GM08714 (cell line): ENCODE results near the gene RASGRF2.

ENCODE experiments used
- H3K4me3 ChIP-seq: fragments of 200-500 bp; sonication (Bioruptor generic); 2 replicates; pipeline ENCODE4 v1.5.1; 2014; ENCODE audit warnings: mild to moderate bottlenecking, low read length, inconsistent platforms
- ZNF274 ChIP-seq: IDR thresholded peaks from 2 replicates; pipeline ENCODE4 v1.6.1; 2012; ENCODE audit warnings: mild to moderate bottlenecking, low read depth, low read length

RASGRF2 gene

GRCh38 chr5:81132381-81132780 is 172.2 kb downstream of the RASGRF2 start:
- no peak for TF ChIP-seq ZNF274
- H3K4me3 ChIP-seq: no peak overlapping the region

- TF ChIP-seq ZNF274: no peak
- no peak overlapping the region for H3K4me3 ChIP-seq
Observed at GRCh38 chr5:81134066-81134465, 173.9 kb downstream of the RASGRF2 start.

- TF ChIP-seq ZNF274: no peak
- H3K4me3 ChIP-seq: no peak overlapping the region
Observed at GRCh38 chr5:81134566-81134965, 174.4 kb downstream of the RASGRF2 start.

- TF ChIP-seq ZNF274: no peak
- H3K4me3 ChIP-seq: no peak overlapping the region
Observed at GRCh38 chr5:81136557-81136956, 176.4 kb downstream of the RASGRF2 start.

- TF ChIP-seq ZNF274: no peak
- no peak overlapping the region for H3K4me3 ChIP-seq
Observed at GRCh38 chr5:81137833-81138232, 177.7 kb downstream of the RASGRF2 start.

- TF ChIP-seq ZNF274: no peak
- H3K4me3 ChIP-seq: no peak overlapping the region
Observed at GRCh38 chr5:81140441-81140840, 180.3 kb downstream of the RASGRF2 start.

- no peak for TF ChIP-seq ZNF274
Observed at GRCh38 chr5:81140943-81141342, 180.8 kb downstream of the RASGRF2 start.

GRCh38 chr5:81142108-81142507 is 181.9 kb downstream of the RASGRF2 start:
- no peak overlapping the region for H3K4me3 ChIP-seq

More at GRCh38 chr5:81140943-81141342, 180.8 kb downstream of the RASGRF2 start:
- H3K4me3 ChIP-seq: no peak overlapping the region

GRCh38 chr5:81145329-81145935 is 185.3 kb downstream of the RASGRF2 start:
- TF ChIP-seq ZNF274: no peak
- H3K4me3 ChIP-seq: no peak overlapping the region

More at GRCh38 chr5:81142108-81142507, 181.9 kb downstream of the RASGRF2 start:
- no peak for TF ChIP-seq ZNF274

GRCh38 chr5:81146031-81146430 is 185.9 kb downstream of the RASGRF2 start:
- TF ChIP-seq ZNF274: no peak
- H3K4me3 ChIP-seq: no peak overlapping the region

- no peak overlapping the region for H3K4me3 ChIP-seq
- TF ChIP-seq ZNF274: no peak
Observed at GRCh38 chr5:81147011-81147885, 187.1 kb downstream of the RASGRF2 start.

- H3K4me3 ChIP-seq: no peak overlapping the region
- TF ChIP-seq ZNF274: no peak
Observed at GRCh38 chr5:81147886-81148571, 187.9 kb downstream of the RASGRF2 start.

GRCh38 chr5:81151546-81151945 is 191.4 kb downstream of the RASGRF2 start:
- no peak for TF ChIP-seq ZNF274
- H3K4me3 ChIP-seq: no peak overlapping the region

- H3K4me3 ChIP-seq: no peak overlapping the region
- TF ChIP-seq ZNF274: no peak
Observed at GRCh38 chr5:81154725-81155124, 194.6 kb downstream of the RASGRF2 start.
